KMS-11 (cell line): ENCODE measurements around the gene DHX38.

Experiments used
- H2AFZ ChIP-seq: fragments of 200-600 bp; sonication (generic); 2 replicates; pipeline ENCODE4 v1.6.1; 2016; ENCODE audit warnings: antibody characterized with exemption, mixed run types, low read depth
- H3K27ac ChIP-seq: fragments of 200-600 bp; sonication (generic); 2 replicates; pipeline ENCODE4 v1.6.1; 2016; ENCODE audit warnings: mild to moderate bottlenecking, mixed run types
- H3K27me3 ChIP-seq: fragments of 200-600 bp; sonication (generic); 2 replicates; pipeline ENCODE4 v1.6.1; 2017; ENCODE audit warnings: mild to moderate bottlenecking, low read depth, mixed run types, moderate library complexity; ENCODE audit not compliant: insufficient read depth
- H3K36me3 ChIP-seq: fragments of 200-600 bp; sonication (generic); 2 replicates; pipeline ENCODE4 v1.6.1; 2017; ENCODE audit warnings: mild to moderate bottlenecking, mixed run types; ENCODE audit not compliant: insufficient read depth
- H3K4me1 ChIP-seq: fragments of 200-600 bp; sonication (generic); 2 replicates; pipeline ENCODE4 v1.6.1; 2016; ENCODE audit warnings: mild to moderate bottlenecking, low read depth, mixed run types; ENCODE audit not compliant: poor library complexity, severe bottlenecking
- H3K4me2 ChIP-seq: fragments of 200-600 bp; sonication (generic); 2 replicates; pipeline ENCODE4 v1.7.0; 2016; ENCODE audit warnings: mild to moderate bottlenecking, mixed run types
- H3K4me3 ChIP-seq: fragments of 200-600 bp; sonication (generic); IDR thresholded peaks from 2 replicates; pipeline ENCODE4 v1.6.1; 2017; ENCODE audit warnings: low read depth, low read length, mixed read lengths; ENCODE audit not compliant: insufficient read depth
- H3K79me2 ChIP-seq: fragments of 200-600 bp; sonication (generic); 2 replicates; pipeline ENCODE4 v1.6.1; 2016; ENCODE audit warnings: low read depth, mixed run types; ENCODE audit not compliant: insufficient read depth
- H3K9ac ChIP-seq: fragments of 200-600 bp; sonication (generic); 2 replicates; pipeline ENCODE4 v1.6.1; 2016; ENCODE audit warnings: mild to moderate bottlenecking, mixed run types
- H4K20me1 ChIP-seq: fragments of 200-600 bp; sonication (generic); 2 replicates; pipeline ENCODE4 v1.6.1; 2016; ENCODE audit warnings: mild to moderate bottlenecking, mixed run types; ENCODE audit not compliant: insufficient read depth
- TF ChIP-seq, protein P1 (sequence below): fragments of 200-600 bp; sonication (generic); conservative IDR thresholded peaks from 2 replicates; pipeline ENCODE4 v1.6.1; 2017; ENCODE audit warnings: low read depth, mild to moderate bottlenecking, antibody characterized with exemption, low read length, moderate library complexity, mixed read lengths

Gene DHX38

GRCh38 chr16:72139908-72140307 is 46.3 kb downstream of the DHX38 start:
- no peaks in the 10 kb centered on the region for H3K79me2 ChIP-seq
- no peaks in the 10 kb centered on the region for H3K4me1 ChIP-seq
- H3K4me3 ChIP-seq: no peak overlapping the region
- H2AFZ ChIP-seq: no peak overlapping the region
- no peaks in the 10 kb centered on the region for H3K36me3 ChIP-seq
- H4K20me1 ChIP-seq: no peaks in the 10 kb centered on the region
- TF ChIP-seq, protein P1, sequence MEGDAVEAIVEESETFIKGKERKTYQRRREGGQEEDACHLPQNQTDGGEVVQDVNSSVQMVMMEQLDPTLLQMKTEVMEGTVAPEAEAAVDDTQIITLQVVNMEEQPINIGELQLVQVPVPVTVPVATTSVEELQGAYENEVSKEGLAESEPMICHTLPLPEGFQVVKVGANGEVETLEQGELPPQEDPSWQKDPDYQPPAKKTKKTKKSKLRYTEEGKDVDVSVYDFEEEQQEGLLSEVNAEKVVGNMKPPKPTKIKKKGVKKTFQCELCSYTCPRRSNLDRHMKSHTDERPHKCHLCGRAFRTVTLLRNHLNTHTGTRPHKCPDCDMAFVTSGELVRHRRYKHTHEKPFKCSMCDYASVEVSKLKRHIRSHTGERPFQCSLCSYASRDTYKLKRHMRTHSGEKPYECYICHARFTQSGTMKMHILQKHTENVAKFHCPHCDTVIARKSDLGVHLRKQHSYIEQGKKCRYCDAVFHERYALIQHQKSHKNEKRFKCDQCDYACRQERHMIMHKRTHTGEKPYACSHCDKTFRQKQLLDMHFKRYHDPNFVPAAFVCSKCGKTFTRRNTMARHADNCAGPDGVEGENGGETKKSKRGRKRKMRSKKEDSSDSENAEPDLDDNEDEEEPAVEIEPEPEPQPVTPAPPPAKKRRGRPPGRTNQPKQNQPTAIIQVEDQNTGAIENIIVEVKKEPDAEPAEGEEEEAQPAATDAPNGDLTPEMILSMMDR: no peak
- no peaks in the 10 kb centered on the region for H3K27me3 ChIP-seq
- no peak overlapping the region for H3K27ac ChIP-seq
- H3K4me2 ChIP-seq: no peak overlapping the region
- no peak overlapping the region for H3K9ac ChIP-seq

DNA sequence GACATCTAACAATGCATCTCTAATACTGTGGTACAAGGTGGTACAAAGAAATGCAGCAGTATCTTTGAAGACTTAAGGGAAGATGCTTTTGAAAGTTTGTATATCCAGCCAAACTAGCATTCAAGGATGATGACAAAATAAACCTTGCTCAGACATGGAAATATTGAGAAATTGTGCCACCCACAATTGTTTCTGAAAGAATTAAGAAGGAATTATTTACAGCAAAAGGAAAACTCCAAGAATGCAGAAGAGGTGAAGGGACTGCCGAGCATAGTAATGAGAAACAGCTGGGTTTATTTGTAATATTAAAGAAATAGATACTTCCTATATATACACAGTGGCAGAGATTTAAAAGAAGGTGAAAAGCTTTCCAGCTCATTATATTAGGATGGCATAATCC is 48.8 kb downstream of the DHX38 start:
- Histone ChIP-seq H3K79me2 (no peaks in the 10 kb centered on the region), H3K9ac (no peak overlapping the region)

GRCh38 chr16:72149676-72150464 is 56.2 kb downstream of the DHX38 start:
- TF ChIP-seq, protein P1: no peak

More for the DNA sequence above, 48.8 kb downstream of the DHX38 start:
- no peaks in the 10 kb centered on the region for H4K20me1 ChIP-seq
- no peaks in the 10 kb centered on the region for H3K36me3 ChIP-seq
- no peak overlapping the region for H3K4me2 ChIP-seq
- H3K4me3 ChIP-seq: no peak overlapping the region
- no peak overlapping the region for H3K27ac ChIP-seq
- no peak overlapping the region for H2AFZ ChIP-seq
- no peaks in the 10 kb centered on the region for H3K4me1 ChIP-seq
- H3K27me3 ChIP-seq: no peaks in the 10 kb centered on the region
- TF ChIP-seq, protein P1: no peak

DNA sequence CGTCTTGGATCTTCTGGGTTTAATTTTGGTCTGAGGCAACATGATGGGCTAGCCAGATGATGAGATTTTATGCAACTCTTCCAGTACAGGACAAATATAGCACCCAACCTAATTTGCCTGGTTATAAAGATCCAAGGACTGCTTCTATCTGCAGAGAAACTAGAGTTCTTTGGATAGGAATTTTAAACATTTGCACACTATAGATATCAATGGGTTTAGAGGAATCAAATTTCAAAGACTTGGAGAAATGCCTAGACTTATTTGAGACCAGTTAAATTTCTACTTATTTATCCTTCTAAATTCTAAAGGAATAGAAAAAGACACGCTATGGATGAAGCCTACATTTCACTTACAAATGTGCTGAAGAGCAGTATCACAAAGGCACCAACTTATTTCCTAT is 65.7 kb downstream of the DHX38 start:
- TF ChIP-seq, protein P1: no peak
- H3K27ac ChIP-seq: no peak overlapping the region
- H3K36me3 ChIP-seq: no peaks in the 10 kb centered on the region
- H2AFZ ChIP-seq: no peak overlapping the region
- no peak overlapping the region for H3K9ac ChIP-seq
- H4K20me1 ChIP-seq: no peaks in the 10 kb centered on the region
- no peaks in the 10 kb centered on the region for H3K4me1 ChIP-seq
- H3K27me3 ChIP-seq: no peaks in the 10 kb centered on the region
- no peaks in the 10 kb centered on the region for H3K79me2 ChIP-seq
- H3K4me2 ChIP-seq: no peak overlapping the region
- no peak overlapping the region for H3K4me3 ChIP-seq

More at GRCh38 chr16:72149676-72150464, 56.2 kb downstream of the DHX38 start:
- Histone ChIP-seq H3K79me2 (no peaks in the 10 kb centered on the region), H3K9ac (no peak overlapping the region), H3K4me1 (peaks cover 5% of the 10 kb centered on the region), H3K27ac (no peak overlapping the region), H3K27me3 (no peaks in the 10 kb centered on the region), H3K4me3 (no peak overlapping the region), H4K20me1 (no peaks in the 10 kb centered on the region), H3K4me2 (no peak overlapping the region), H3K36me3 (no peaks in the 10 kb centered on the region), H2AFZ (no peak overlapping the region)
